Fibroblast of lung (primary cell): Measurements from ENCODE around the gene GABRD.

ENCODE experiments used
- CTCF ChIP-seq, 2 donors: IDR thresholded peaks in 1 of 2; conservative IDR thresholded peaks in 1 of 2; 1 replicate in 1 of 2; 2 replicates in 1 of 2; pipeline ENCODE4 v1.5.1; 2011 to 2012; ENCODE audit warnings: low read length in 2 of 2, control low read depth in 1 of 2, inconsistent platforms in 1 of 2, low read depth in 1 of 2, mild to moderate bottlenecking in 1 of 2
- EZH2 ChIP-seq: IDR thresholded peaks from 2 replicates; pipeline ENCODE4 v1.5.1; 2012; ENCODE audit warnings: low read length, control low read depth, mild to moderate bottlenecking; ENCODE audit errors: missing control alignments

GRCh38 chr1:1984560-1985070 lies 34.5 kb upstream of the GABRD start:
- no peak for TF ChIP-seq CTCF (conservative IDR thresholded peaks at IDR 0.05 in 1 of 2, IDR thresholded peaks at IDR 0.05 in 1 of 2; ENCODE audit: low read depth in 1 of 2, low read length in 2 of 2)
- TF ChIP-seq EZH2 = no peak
